ENCODE measurements around the gene BMPR2.

DNA sequence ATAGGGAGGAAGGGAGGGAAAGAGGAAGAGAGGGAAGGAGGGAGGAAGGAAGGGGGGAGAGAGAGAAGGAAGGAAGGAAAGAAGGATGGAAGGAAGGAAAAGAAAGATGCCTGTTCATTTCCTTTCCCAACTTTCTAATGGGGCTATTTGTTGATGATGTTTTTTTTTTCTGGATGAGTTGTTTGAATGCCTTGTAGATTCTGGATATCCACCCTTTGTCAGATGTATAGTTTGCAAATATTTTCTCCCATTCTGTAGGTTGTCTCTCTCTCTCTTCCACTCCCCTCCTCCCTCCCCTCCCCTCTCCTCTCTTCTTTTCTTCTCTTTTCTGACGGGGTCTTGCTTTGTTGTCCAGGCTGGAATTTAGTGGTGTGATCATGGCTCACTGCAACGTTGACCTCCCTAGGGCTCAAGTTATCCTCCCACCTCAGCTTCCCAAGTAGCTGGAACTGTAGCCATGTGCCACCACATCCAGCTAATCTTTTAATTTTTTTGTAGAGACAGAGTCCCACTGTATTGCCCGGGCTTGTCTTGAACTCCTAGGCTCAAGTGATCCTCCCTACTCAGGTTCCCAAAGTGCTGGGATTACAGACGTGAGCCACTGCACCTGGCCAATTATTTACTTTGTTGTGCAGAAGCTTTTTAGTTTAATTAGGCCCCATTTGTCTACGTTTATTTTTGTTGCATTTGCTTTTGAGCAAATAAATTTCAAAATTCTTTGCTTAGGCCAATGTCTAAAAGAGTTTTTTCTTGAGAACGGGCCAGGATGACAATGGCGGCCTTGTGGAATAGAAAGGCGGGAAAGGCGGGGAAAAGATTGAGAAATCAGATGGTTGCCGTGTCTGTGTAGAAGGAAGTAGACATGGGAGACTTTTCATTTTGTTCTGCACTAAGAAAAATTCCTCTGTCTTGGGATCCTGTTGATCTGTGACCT, 201.4 kb downstream of the BMPR2 start:
- TF ChIP-seq EZH2phosphoT487 (IDR thresholded peaks at IDR 0.05; ENCODE audit: borderline replicate concordance, low read length) (no peak), CTCF (IDR thresholded peaks at IDR 0.05; ENCODE audit: low read depth, low read length, poor library complexity, severe bottlenecking) (no peak)

Data from DOHH2 (cell line).